Measurements from ENCODE around the gene FUOM. TPM values are rescaled to one million over a fixed set of nuclear protein-coding genes. Genes with fewer than 3 reads are reported as not detected.

The FUOM gene
- total and polyA plus RNA-seq, 9 of the 15 experiments (the other 6 are each of a cell fraction or from before 2014, with no cell fraction given), result 1.8 to 96.1 (median 27.0) TPM

GRCh38 chr10:133339708-133340380, 18.0 kb downstream of the FUOM start (continued):
- TF ChIP-seq RERE (CRISPR knock-in tag; IDR thresholded peaks at IDR 0.05; ENCODE audit: borderline replicate concordance) (no peak), ZNF280B (CRISPR knock-in tag; IDR thresholded peaks at IDR 0.05) (no peak), NBN (IDR thresholded peaks at IDR 0.05; ENCODE audit: low read depth) (no peak), TFAM (CRISPR knock-in tag; conservative IDR thresholded peaks at IDR 0.05) (no peak), HOMEZ (CRISPR knock-in tag; IDR thresholded peaks at IDR 0.05) (no peak), TAL1 (IDR thresholded peaks at IDR 0.05) (no peak), HMBOX1 (IDR thresholded peaks at IDR 0.05) (no peak)

Measured in K562 (cell line).